D721Med (cell line): ENCODE results near the gene FAM89B.
A peak's percentile ranks its signal among the peaks of the same experiment; 100 is the strongest.

Experiments
- DNase-seq: peaks from one replicate; pipeline ENCODE4 v3.0.0; 2011; ENCODE audit warnings: low spot score; ENCODE audit not compliant: insufficient read length
- FAIRE-seq: peaks from 2 replicates; lab custom pipeline; 2011; peaks lifted over from hg19 to GRCh38; lab: Jason Lieb, UNC
- CTCF ChIP-seq: IDR thresholded peaks from 2 replicates; pipeline ENCODE4 v1.5.1; 2012; ENCODE audit warnings: mild to moderate bottlenecking, control low read depth; ENCODE audit not compliant: insufficient read depth; ENCODE audit errors: missing control alignments

FAM89B gene

GRCh38 chr11:65584723-65585171 is 12.4 kb downstream of the FAM89B start:
- FAIRE-seq (no peak), DNase-seq (no peak)
- TF ChIP-seq CTCF = no peak

- FAIRE-seq (no peak), DNase-seq (no peak)
- TF ChIP-seq CTCF = no peak
Observed at GRCh38 chr11:65585396-65586246, 13.3 kb downstream of the FAM89B start.

GRCh38 chr11:65586247-65586630 is 13.9 kb downstream of the FAM89B start:
- no peak for DNase-seq
- no peak for FAIRE-seq
- no peak for TF ChIP-seq CTCF

GRCh38 chr11:65586676-65587075 is 14.3 kb downstream of the FAM89B start:
- DNase-seq (no peak), FAIRE-seq (no peak)
- TF ChIP-seq CTCF = no peak

- FAIRE-seq (no peak), DNase-seq (peak; percentile 80)
- peak; percentile 55 for TF ChIP-seq CTCF
Observed at GRCh38 chr11:65588199-65589054, 16.1 kb downstream of the FAM89B start.

GRCh38 chr11:65589444-65590239 is 17.3 kb downstream of the FAM89B start:
- DNase-seq = no peak
- FAIRE-seq = no peak
- TF ChIP-seq CTCF = no peak
